Keratinocyte (primary cell): ENCODE data around the gene PKHD1. TPM values are rescaled to one million over a fixed set of nuclear protein-coding genes. Genes with fewer than 3 reads are reported as not detected.
A peak's percentile ranks its signal among the peaks of the same experiment; 100 is the strongest.

Experiments
- DNase-seq: peaks from one replicate; pipeline ENCODE4 v3.0.0-alpha.2; 2011; ENCODE audit warnings: low read depth, missing footprints, low spot score
- FAIRE-seq: peaks from 2 replicates; lab custom pipeline; 2011; peaks lifted over from hg19 to GRCh38; lab: Jason Lieb, UNC
- H2AFZ ChIP-seq: 2 replicates; pipeline ENCODE4 v1.6.0; 2012; ENCODE audit warnings: low read length, control low read depth, inconsistent platforms; ENCODE audit not compliant: control insufficient read depth
- H3K27ac ChIP-seq: 2 replicates; pipeline ENCODE4 v1.5.1; 2011; ENCODE audit warnings: low read length; ENCODE audit not compliant: control insufficient read depth, insufficient read depth
- H3K27me3 ChIP-seq: 3 replicates; pipeline ENCODE4 v1.6.0; 2011; ENCODE audit warnings: low read length; ENCODE audit not compliant: control insufficient read depth, insufficient read depth; ENCODE audit errors: extremely low read depth
- H3K36me3 ChIP-seq, 2 experiments: 2 replicates in 1 of 2; 3 replicates in 1 of 2; pipeline ENCODE4 v1.5.1; 2011; ENCODE audit warnings: low read length in 2 of 2, mild to moderate bottlenecking in 1 of 2; ENCODE audit not compliant: control insufficient read depth in 2 of 2, insufficient read depth in 2 of 2; ENCODE audit errors: extremely low read depth in 1 of 2
- H3K4me1 ChIP-seq: 3 replicates; pipeline ENCODE4 v1.5.1; 2011; ENCODE audit warnings: low read length; ENCODE audit not compliant: control insufficient read depth, insufficient read depth; ENCODE audit errors: extremely low read depth
- H3K4me2 ChIP-seq: 3 replicates; pipeline ENCODE4 v1.6.0; 2011; ENCODE audit warnings: low read depth, low read length; ENCODE audit not compliant: control insufficient read depth, insufficient read depth; ENCODE audit errors: extremely low read depth
- H3K4me3 ChIP-seq, 3 experiments: fragments of 200-600 bp in 1 of 3; sonication (generic) in 1 of 3; 2 replicates in 2 of 3; 3 replicates in 1 of 3; pipeline ENCODE4 v1.5.1; 2011 to 2016; ENCODE audit warnings: low read length in 3 of 3, mild to moderate bottlenecking in 3 of 3, control low read depth in 2 of 3, inconsistent platforms in 1 of 3, low read depth in 1 of 3, mixed read lengths in 1 of 3, mixed run types in 1 of 3, moderate library complexity in 1 of 3; ENCODE audit not compliant: control insufficient read depth in 2 of 3, insufficient read depth in 2 of 3; ENCODE audit errors: extremely low read depth in 1 of 3
- H3K79me2 ChIP-seq: 2 replicates; pipeline ENCODE4 v1.6.0; 2012; ENCODE audit warnings: low read length; ENCODE audit not compliant: control insufficient read depth, insufficient read depth
- H3K9ac ChIP-seq: 3 replicates; pipeline ENCODE4 v1.6.0; 2011; ENCODE audit warnings: low read length; ENCODE audit not compliant: control insufficient read depth, insufficient read depth; ENCODE audit errors: extremely low read depth
- H3K9me1 ChIP-seq: 3 replicates; pipeline ENCODE4 v1.6.0; 2011; ENCODE audit warnings: low read length; ENCODE audit not compliant: control insufficient read depth, insufficient read depth; ENCODE audit errors: extremely low read depth
- H3K9me3 ChIP-seq: 2 replicates; pipeline ENCODE4 v1.5.1; 2012; ENCODE audit warnings: low read depth, low read length; ENCODE audit not compliant: control insufficient read depth
- H4K20me1 ChIP-seq: 3 replicates; pipeline ENCODE4 v1.6.0; 2011; ENCODE audit warnings: low read length; ENCODE audit not compliant: control insufficient read depth, insufficient read depth; ENCODE audit errors: extremely low read depth
- CTCF ChIP-seq, 3 experiments: IDR thresholded peaks in 1 of 3; conservative IDR thresholded peaks in 1 of 3; optimal IDR thresholded peaks in 1 of 3; 2 replicates in 2 of 3; 3 replicates in 1 of 3; pipeline versions ENCODE3 to v1.5.1; 2011; ENCODE audit warnings: low read length in 3 of 3, mild to moderate bottlenecking in 3 of 3, moderate library complexity in 2 of 3, control low read depth in 1 of 3, inconsistent platforms in 1 of 3; ENCODE audit not compliant: insufficient read depth in 2 of 3; ENCODE audit errors: extremely low read depth in 1 of 3
- EZH2 ChIP-seq: IDR thresholded peaks from one replicate; pipeline ENCODE4 v1.6.1; 2012; ENCODE audit warnings: inconsistent platforms, mild to moderate bottlenecking, low read length, moderate library complexity
- dilution Hi-C: fragments of 300-500 bp; cut with MboI; formaldehyde crosslinking; loops from one replicate; pipeline ENCODE4 v1.7.0; 2020; ENCODE audit warnings: low sequenced_read_pairs; ENCODE audit not compliant: extremely low pct_ligation_motif_present
- polyA plus RNA-seq, 5 experiments: library from polyadenylated mRNA; depleted of rRNA in 3 of 5; stranded (reverse) in 3 of 5; stranded (forward) in 1 of 5; unstranded in 1 of 5; fragments of >200 nt; gene quantifications; 1 replicate in 1 of 5; 2 replicates in 3 of 5; 3 replicates in 1 of 5; pipeline versions ENCODE4 v1.2.1 to v1.2.3, GENCODE V29; 2011 to 2012; ENCODE audit warnings: missing spikeins in 2 of 5, low read depth in 1 of 5, low replicate concordance in 1 of 5

The PKHD1 gene
- polyA plus RNA-seq, 1 donor (not counting 4 experiments of a cell fraction or from before 2014, with no cell fraction given) = under 0.01 TPM

GRCh38 chr6:52098721-52099120 lies 11.3 kb upstream of the PKHD1 start:
- dilution Hi-C loops = no loop called here
- Histone ChIP-seq H4K20me1 (no peaks in the 10 kb centered on the region), H2AFZ (no peak overlapping the region), H3K9me3 (no peaks in the 10 kb centered on the region), H3K9me1 (no peaks in the 10 kb centered on the region), H3K79me2 (no peaks in the 10 kb centered on the region), H3K4me3 (no peak overlapping the region), H3K9ac (no peak overlapping the region), H3K4me1 (no peaks in the 10 kb centered on the region), H3K4me2 (no peak overlapping the region), H3K27me3 (no peaks in the 10 kb centered on the region), H3K27ac (no peak overlapping the region), H3K36me3 (no peaks in the 10 kb centered on the region)
- FAIRE-seq (no peak), DNase-seq (no peak)
- TF ChIP-seq CTCF (optimal IDR thresholded peaks at IDR 0.05 in 1 of 3, IDR thresholded peaks at IDR 0.05 in 1 of 3, conservative IDR thresholded peaks at IDR 0.05 in 1 of 3; ENCODE audit: extremely low read depth in 1 of 3, insufficient read depth in 2 of 3, low read length in 3 of 3) (no peak), EZH2 (no peak)

GRCh38 chr6:52089758-52090348 lies 2.4 kb upstream of the PKHD1 start:
- Histone ChIP-seq H3K4me3 (no peak overlapping the region), H3K9me3 (no peaks in the 10 kb centered on the region), H3K9me1 (no peaks in the 10 kb centered on the region), H3K9ac (no peak overlapping the region), H3K79me2 (no peaks in the 10 kb centered on the region), H3K27me3 (no peaks in the 10 kb centered on the region), H3K4me2 (no peak overlapping the region), H3K36me3 (no peaks in the 10 kb centered on the region), H2AFZ (no peak overlapping the region), H3K4me1 (peaks cover 4% of the 10 kb centered on the region), H4K20me1 (no peaks in the 10 kb centered on the region), H3K27ac (no peak overlapping the region)
- dilution Hi-C loops = no loop called here
- TF ChIP-seq EZH2 (no peak), CTCF (optimal IDR thresholded peaks at IDR 0.05 in 1 of 3, IDR thresholded peaks at IDR 0.05 in 1 of 3, conservative IDR thresholded peaks at IDR 0.05 in 1 of 3; ENCODE audit: extremely low read depth in 1 of 3, insufficient read depth in 2 of 3, low read length in 3 of 3) (no peak)
- FAIRE-seq = peak; percentile 17
- no peak for DNase-seq
